IMR-90 (cell line): ENCODE measurements around the gene NPPC.

Experiments used
- CEBPB ChIP-seq: IDR thresholded peaks from 2 replicates; pipeline ENCODE4 v1.6.1; 2012; ENCODE audit warnings: low read depth, low read length, improper control_type of control experiment
- CTCF ChIP-seq: conservative IDR thresholded peaks from 2 replicates; pipeline ENCODE4 v1.5.1; 2012; ENCODE audit warnings: mild to moderate bottlenecking, low read depth, low read length, improper control_type of control experiment
- ELK1 ChIP-seq: fragments of 150-350 bp; IDR thresholded peaks from 2 replicates; pipeline ENCODE4 v1.6.1; 2016; ENCODE audit warnings: low read depth, mild to moderate bottlenecking, low read length, moderate library complexity, borderline replicate concordance
- FOS ChIP-seq: fragments of 150-350 bp; IDR thresholded peaks from 2 replicates; pipeline ENCODE4 v1.6.1; 2016; ENCODE audit warnings: low read depth, low read length
- MXI1 ChIP-seq: IDR thresholded peaks from 2 replicates; pipeline ENCODE4 v1.6.1; 2012; ENCODE audit warnings: low read depth, mild to moderate bottlenecking, low read length, moderate library complexity, borderline replicate concordance
- NFE2L2 ChIP-seq: fragments of 150-350 bp; IDR thresholded peaks from 2 replicates; pipeline ENCODE4 v1.6.1; 2016; ENCODE audit warnings: low read depth, mild to moderate bottlenecking, low read length
- POLR2A ChIP-seq: IDR thresholded peaks from 2 replicates; pipeline ENCODE4 v1.6.1; 2012; ENCODE audit warnings: mild to moderate bottlenecking, low read depth, low read length
- RAD21 ChIP-seq: IDR thresholded peaks from 2 replicates; pipeline ENCODE4 v1.6.1; 2012; ENCODE audit warnings: low read length, improper control_type of control experiment
- RFX5 ChIP-seq: IDR thresholded peaks from 2 replicates; pipeline ENCODE4 v1.8.0; 2012; ENCODE audit warnings: low read depth, mild to moderate bottlenecking, low read length, moderate library complexity
- SMC3 ChIP-seq: fragments of 150-350 bp; IDR thresholded peaks from 2 replicates; pipeline ENCODE4 v1.6.1; 2016; ENCODE audit warnings: low read depth, mild to moderate bottlenecking, antibody characterized with exemption, low read length, moderate library complexity

- TF ChIP-seq FOS, result no peak
- no peak for TF ChIP-seq POLR2A
- no peak for TF ChIP-seq CTCF
- TF ChIP-seq CEBPB, result no peak
- no peak for TF ChIP-seq ELK1
- TF ChIP-seq SMC3, result no peak
- TF ChIP-seq RFX5, result no peak
- TF ChIP-seq MXI1, result no peak
- no peak for TF ChIP-seq NFE2L2
- TF ChIP-seq RAD21, result no peak
Measured at GRCh38 chr2:231879216-231879615, 47.0 kb downstream of the NPPC start.
